ENCODE results near the gene MB21D2. TPM values are rescaled to one million over a fixed set of nuclear protein-coding genes. Genes with fewer than 3 reads are reported as not detected.
A peak's percentile ranks its signal among the peaks of the same experiment; 100 is the strongest.

Gene MB21D2
- total RNA-seq, 2 donors from 2014 or later: 3.7 to 5.9 TPM

GRCh38 chr3:192953926-192954325 lies 36.3 kb upstream of the MB21D2 start:
- TF ChIP-seq CTCF (IDR thresholded peaks at IDR 0.05): no peak
- Histone ChIP-seq H3K9me3 (no peaks in the 10 kb centered on the region), H3K4me3 (no peak overlapping the region), H3K27ac (no peak overlapping the region), H3K4me1 (peaks cover 0 to 6% of the 10 kb centered on the region in 2 donors), H3K36me3 (no peaks in the 10 kb centered on the region), H3K27me3 (no peaks in the 10 kb centered on the region)
- DNase-seq (ENCODE audit: low spot score): no peak

GRCh38 chr3:192947421-192947820 lies 29.8 kb upstream of the MB21D2 start:
- H3K27me3 ChIP-seq: no peaks in the 10 kb centered on the region
- no peak overlapping the region for H3K27ac ChIP-seq
- H3K9me3 ChIP-seq: no peaks in the 10 kb centered on the region
- no peaks in the 10 kb centered on the region for H3K4me1 ChIP-seq
- TF ChIP-seq CTCF (IDR thresholded peaks at IDR 0.05): no peak
- no peak for DNase-seq (ENCODE audit: low spot score)
- no peaks in the 10 kb centered on the region for H3K36me3 ChIP-seq
- no peak overlapping the region for H3K4me3 ChIP-seq

GRCh38 chr3:192943393-192943792 lies 25.7 kb upstream of the MB21D2 start:
- no peaks in the 10 kb centered on the region for H3K4me1 ChIP-seq
- DNase-seq (ENCODE audit: low spot score): no peak
- no peaks in the 10 kb centered on the region for H3K27me3 ChIP-seq
- peak overlapping the region; percentile 26 to 54 for H3K27ac ChIP-seq
- no peaks in the 10 kb centered on the region for H3K36me3 ChIP-seq
- TF ChIP-seq CTCF (IDR thresholded peaks at IDR 0.05): no peak
- H3K9me3 ChIP-seq: no peaks in the 10 kb centered on the region
- no peak overlapping the region for H3K4me3 ChIP-seq

- Histone ChIP-seq H3K27ac (peak overlapping the region in 1 of 2 donors; percentile 54), H3K27me3 (no peaks in the 10 kb centered on the region), H3K36me3 (no peaks in the 10 kb centered on the region), H3K4me3 (no peak overlapping the region), H3K4me1 (no peaks in the 10 kb centered on the region), H3K9me3 (no peaks in the 10 kb centered on the region)
- DNase-seq (ENCODE audit: low spot score): no peak
- no peak for TF ChIP-seq CTCF (IDR thresholded peaks at IDR 0.05)
Measured at GRCh38 chr3:192942625-192943024, 25.0 kb upstream of the MB21D2 start.

GRCh38 chr3:192940129-192940528 lies 22.5 kb upstream of the MB21D2 start:
- H3K9me3 ChIP-seq: no peaks in the 10 kb centered on the region
- no peaks in the 10 kb centered on the region for H3K4me1 ChIP-seq
- no peak for TF ChIP-seq CTCF (IDR thresholded peaks at IDR 0.05)
- DNase-seq (ENCODE audit: low spot score): no peak
- H3K27me3 ChIP-seq: no peaks in the 10 kb centered on the region
- H3K4me3 ChIP-seq: no peak overlapping the region
- H3K36me3 ChIP-seq: no peaks in the 10 kb centered on the region
- no peak overlapping the region for H3K27ac ChIP-seq

GRCh38 chr3:192935441-192935840 lies 17.8 kb upstream of the MB21D2 start:
- TF ChIP-seq CTCF (IDR thresholded peaks at IDR 0.05): no peak
- H3K4me1 ChIP-seq: no peaks in the 10 kb centered on the region
- H3K9me3 ChIP-seq: no peaks in the 10 kb centered on the region
- no peaks in the 10 kb centered on the region for H3K36me3 ChIP-seq
- H3K27ac ChIP-seq: no peak overlapping the region
- no peak overlapping the region for H3K4me3 ChIP-seq
- DNase-seq (ENCODE audit: low spot score): no peak
- no peaks in the 10 kb centered on the region for H3K27me3 ChIP-seq
